OCI-LY7 (cell line): ENCODE data around the gene GPC1.

Source experiments
- CTCF ChIP-seq: fragments of 200-600 bp; sonication (generic); conservative IDR thresholded peaks from 2 replicates; pipeline ENCODE4 v1.5.1; 2014; ENCODE audit warnings: mild to moderate bottlenecking, antibody characterized with exemption, low read length, moderate library complexity, mixed read lengths
- EZH2phosphoT487 ChIP-seq: fragments of 200-600 bp; sonication (generic); IDR thresholded peaks from 2 replicates; pipeline ENCODE4 v1.6.1; 2018; ENCODE audit warnings: low read depth, borderline replicate concordance, mild to moderate bottlenecking, mixed run types, antibody characterized with exemption, low read length, moderate library complexity, mixed read lengths

- TF ChIP-seq CTCF (no peak), EZH2phosphoT487 (no peak)
These were observed 41.5 kb upstream of the GPC1 start for GRCh38 chr2:240393831-240394410.
